NCI-H1694 (cell line): ENCODE data around the gene JPT1.
A peak's percentile ranks its signal among the peaks of the same experiment; 100 is the strongest.
"Not testable (repeated sequence)": the region's sequence is repeated elsewhere in the genome, so short reads cannot be mapped to it uniquely, and the experiment has no call there.

Experiments used
- DNase-seq: peaks from one replicate; lab custom pipeline; 2025; lab: John Stamatoyannopoulos, UW

The JPT1 gene

GRCh38 chr17:75154195-75155106, at the start of gene JPT1:
JPT1 (minus strand) TSS chr17:75154512; CDS start chr17:75154397, 115 bp downstream.
- DNase-seq: peak; percentile 97

- DNase-seq: no peak
Measured at GRCh38 chr17:75199886-75200618, 45.7 kb upstream of the JPT1 start.

- DNase-seq: no peak
Measured at GRCh38 chr17:75194879-75195278, 40.6 kb upstream of the JPT1 start.

- no peak for DNase-seq
Measured at GRCh38 chr17:75191584-75191983, 37.3 kb upstream of the JPT1 start.

GRCh38 chr17:75188614-75189013, 34.3 kb upstream of the JPT1 start:
- DNase-seq: no peak

GRCh38 chr17:75183999-75184884, 29.9 kb upstream of the JPT1 start:
- no peak for DNase-seq

GRCh38 chr17:75182569-75183436, 28.5 kb upstream of the JPT1 start, which contains the start of gene SUMO2:
SUMO2 (minus strand) TSS chr17:75182959; CDS start chr17:75182834, 125 bp downstream.
- DNase-seq: peak; percentile 79

GRCh38 chr17:75182319-75182568, 27.9 kb upstream of the JPT1 start:
- DNase-seq: no peak

GRCh38 chr17:75181608-75182318, 27.5 kb upstream of the JPT1 start:
- DNase-seq: no peak

- DNase-seq: no peak
Measured at GRCh38 chr17:75181110-75181509, 26.8 kb upstream of the JPT1 start.

GRCh38 chr17:75178453-75178852, 24.1 kb upstream of the JPT1 start:
- no peak for DNase-seq

GRCh38 chr17:75176625-75177024, 22.3 kb upstream of the JPT1 start:
- no peak for DNase-seq

GRCh38 chr17:75174996-75175395, 20.7 kb upstream of the JPT1 start:
- DNase-seq: no peak

- no peak for DNase-seq
Measured at GRCh38 chr17:75173526-75173925, 19.2 kb upstream of the JPT1 start.

GRCh38 chr17:75168998-75169397, 14.7 kb upstream of the JPT1 start:
- DNase-seq: no peak

GRCh38 chr17:75164606-75165005, 10.3 kb upstream of the JPT1 start:
- DNase-seq: not testable (repeated sequence)

- DNase-seq: no peak
Measured at GRCh38 chr17:75163074-75163473, 8.8 kb upstream of the JPT1 start.

- DNase-seq: no peak
Measured at GRCh38 chr17:75160211-75160610, 5.9 kb upstream of the JPT1 start.

GRCh38 chr17:75159196-75160031, 5.1 kb upstream of the JPT1 start:
- DNase-seq: no peak

GRCh38 chr17:75158480-75158879, 4.2 kb upstream of the JPT1 start:
- DNase-seq: not testable (repeated sequence)
